A549 (cell line): ENCODE measurements around the gene ESD. TPM values are rescaled to one million over a fixed set of nuclear protein-coding genes. Genes with fewer than 3 reads are reported as not detected.

Experiments
- ATAC-seq, 2 experiments: fragments of 200-7000 bp in 1 of 2; fragments of >200 bp in 1 of 2; cut with Nextera tagmentation in 1 of 2; cut with Tn5 transposase in 1 of 2; 3 replicates each; pipeline versions ENCODE4 v1.8.0 to v1.9.1; 2018 to 2020; ENCODE audit warnings: mild to moderate bottlenecking in 1 of 2, moderate library complexity in 1 of 2
- CTCF ChIA-PET: fragments of 300-600 bp; sonication (Branson Sonifier 250); formaldehyde crosslinking; extraction: SDS; loops from one replicate; lab custom pipeline; 2021; ENCODE audit warnings: antibody characterized with exemption, inconsistent platforms; lab: Yijun Ruan, JAX
- POLR2A ChIA-PET: fragments of 350-600 bp; formaldehyde crosslinking; extraction: SDS; loops from one replicate; lab custom pipeline; 2021; ENCODE audit warnings: antibody characterized with exemption, inconsistent platforms; lab: Yijun Ruan, JAX
- DNase-seq, 2 experiments: peaks; one replicate each; pipeline versions ENCODE4 v3.0.0 to v3.0.0-alpha.2; 2011 to 2016; ENCODE audit warnings: low read depth in 1 of 2, low spot score in 1 of 2
- FAIRE-seq: peaks from 2 replicates; lab custom pipeline; 2011; peaks lifted over from hg19 to GRCh38; lab: Jason Lieb, UNC
- H3K27ac ChIP-seq, 2 experiments: fragments of >200 bp; sonication (Bioruptor Twin); formaldehyde crosslinking; 3 replicates each; pipeline ENCODE4 v1.5.1; 2016 to 2017
- H3K4me1 ChIP-seq: fragments of >200 bp; sonication (Bioruptor Twin); formaldehyde crosslinking; 3 replicates; pipeline ENCODE4 v1.6.1; 2016
- H3K4me2 ChIP-seq: fragments of >200 bp; sonication (Bioruptor Twin); formaldehyde crosslinking; 3 replicates; pipeline ENCODE4 v1.6.1; 2016
- H3K4me3 ChIP-seq: fragments of >200 bp; sonication (Bioruptor Twin); formaldehyde crosslinking; 3 replicates; pipeline ENCODE4 v1.5.1; 2016
- H3K9me3 ChIP-seq: fragments of >200 bp; sonication (Bioruptor Twin); formaldehyde crosslinking; 3 replicates; pipeline ENCODE4 v1.6.1; 2016
- CBX2 ChIP-seq: fragments of 200-600 bp; sonication (generic); IDR thresholded peaks from 2 replicates; pipeline ENCODE4 v1.6.1; 2016; ENCODE audit warnings: low read depth, mild to moderate bottlenecking, borderline replicate concordance
- CBX8 ChIP-seq: fragments of 200-600 bp; sonication (generic); IDR thresholded peaks from 2 replicates; pipeline ENCODE4 v1.6.1; 2016
- CHD4 ChIP-seq: fragments of 200-600 bp; sonication (generic); IDR thresholded peaks from 2 replicates; pipeline ENCODE4 v1.6.1; 2016; ENCODE audit warnings: antibody characterized with exemption, mild to moderate bottlenecking, borderline replicate concordance
- EHF ChIP-seq: fragments of 250-450 bp; sonication (Bioruptor Pico); IDR thresholded peaks from 2 replicates; pipeline ENCODE4 v1.5.0; 2020; ENCODE audit warnings: mild to moderate bottlenecking
- EHMT2 ChIP-seq: fragments of 200-600 bp; sonication (generic); IDR thresholded peaks from 2 replicates; pipeline ENCODE4 v1.6.1; 2016; ENCODE audit warnings: antibody characterized with exemption, low read depth, mild to moderate bottlenecking, moderate library complexity
- EP300 ChIP-seq, 2 experiments: fragments of >200 bp; sonication (Bioruptor Twin); formaldehyde crosslinking; IDR thresholded peaks; 2 replicates in 1 of 2; 3 replicates in 1 of 2; pipeline ENCODE4 v1.6.1; 2016 to 2017
- ESRRA ChIP-seq: fragments of 150-350 bp; IDR thresholded peaks from 2 replicates; pipeline ENCODE4 v1.6.1; 2014; ENCODE audit warnings: mild to moderate bottlenecking, low read length, borderline replicate concordance
- FOSL2 ChIP-seq, 2 experiments: fragments of 450-650 bp in 1 of 2; fragments of >200 bp in 1 of 2; sonication (Bioruptor Twin) in 1 of 2; formaldehyde crosslinking; IDR thresholded peaks; 2 replicates each; pipeline versions ENCODE4 v1.5.0 to v1.6.1; 2016 to 2020; ENCODE audit warnings: mild to moderate bottlenecking in 1 of 2, moderate library complexity in 1 of 2
- FOXS1 ChIP-seq: fragments of 250-450 bp; sonication (Bioruptor Pico); IDR thresholded peaks from 2 replicates; pipeline ENCODE4 v1.5.0; 2020; ENCODE audit warnings: mild to moderate bottlenecking, moderate library complexity
- HEYL ChIP-seq: fragments of 250-450 bp; sonication (Bioruptor Pico); IDR thresholded peaks from 2 replicates; pipeline ENCODE4 v1.8.0; 2021; ENCODE audit warnings: mild to moderate bottlenecking, moderate library complexity
- HOXA7 ChIP-seq: fragments of 250-450 bp; sonication (Bioruptor Pico); IDR thresholded peaks from 2 replicates; pipeline ENCODE4 v1.5.0; 2020; ENCODE audit warnings: mild to moderate bottlenecking, moderate library complexity
- HOXB13 ChIP-seq: fragments of 250-450 bp; sonication (Bioruptor Pico); IDR thresholded peaks from 2 replicates; pipeline ENCODE4 v1.5.0; 2020; ENCODE audit warnings: low read depth, mild to moderate bottlenecking, moderate library complexity
- KDM1A ChIP-seq: fragments of 200-600 bp; sonication (generic); IDR thresholded peaks from 2 replicates; pipeline ENCODE4 v1.6.1; 2016; ENCODE audit warnings: low read depth, mild to moderate bottlenecking
- MAZ ChIP-seq: fragments of 150-350 bp; IDR thresholded peaks from 2 replicates; pipeline ENCODE4 v1.6.1; 2014; ENCODE audit warnings: antibody characterized with exemption, low read depth, low read length, borderline replicate concordance
- NFE2L2 ChIP-seq: fragments of 150-350 bp; conservative IDR thresholded peaks from 2 replicates; pipeline ENCODE4 v1.6.1; 2014; ENCODE audit warnings: low read length
- POLR2AphosphoS2 ChIP-seq: conservative IDR thresholded peaks from 2 replicates; pipeline ENCODE4 v1.6.1; 2012; ENCODE audit warnings: low read length, improper control_type of control experiment, inconsistent platforms
- RAD21 ChIP-seq, 2 experiments: fragments of >200 bp in 1 of 2; sonication (Bioruptor Twin) in 1 of 2; formaldehyde crosslinking in 1 of 2; IDR thresholded peaks in 1 of 2; conservative IDR thresholded peaks in 1 of 2; 2 replicates in 1 of 2; 3 replicates in 1 of 2; pipeline ENCODE4 v1.6.1; 2012 to 2018; ENCODE audit warnings: inconsistent platforms in 1 of 2
- RARB ChIP-seq: fragments of 250-450 bp; sonication (Bioruptor Pico); IDR thresholded peaks from 2 replicates; pipeline ENCODE4 v1.8.0; 2021; ENCODE audit warnings: mild to moderate bottlenecking, moderate library complexity
- RCOR1 ChIP-seq: fragments of 150-350 bp; IDR thresholded peaks from 2 replicates; pipeline ENCODE4 v1.6.1; 2014; ENCODE audit warnings: antibody characterized with exemption, low read length, low read depth
- RFX5 ChIP-seq: fragments of 450-650 bp; IDR thresholded peaks from 2 replicates; pipeline ENCODE4 v1.7.1; 2014; ENCODE audit warnings: antibody characterized with exemption, mild to moderate bottlenecking, moderate library complexity
- RNF2 ChIP-seq: fragments of 200-600 bp; sonication (generic); IDR thresholded peaks from 2 replicates; pipeline ENCODE4 v1.6.1; 2016; ENCODE audit warnings: low read depth, mild to moderate bottlenecking, antibody characterized with exemption, moderate library complexity, borderline replicate concordance
- SMC3 ChIP-seq: fragments of >200 bp; sonication (Bioruptor Twin); formaldehyde crosslinking; IDR thresholded peaks from 3 replicates; pipeline ENCODE4 v1.6.1; 2018; ENCODE audit warnings: inconsistent platforms
- SREBF2 ChIP-seq: fragments of 450-650 bp; IDR thresholded peaks from 2 replicates; pipeline ENCODE4 v1.6.1; 2014; ENCODE audit warnings: mild to moderate bottlenecking, moderate library complexity
- TFCP2L1 ChIP-seq: fragments of 250-450 bp; sonication (Bioruptor Pico); IDR thresholded peaks from 2 replicates; pipeline ENCODE4 v1.5.0; 2021; ENCODE audit warnings: mild to moderate bottlenecking
- TP53 ChIP-seq: fragments of 250-450 bp; sonication (Bioruptor Pico); IDR thresholded peaks from 2 replicates; pipeline ENCODE4 v1.5.0; 2021; ENCODE audit warnings: mild to moderate bottlenecking, moderate library complexity
- ZC3H11A ChIP-seq: fragments of 450-650 bp; IDR thresholded peaks from 2 replicates; pipeline ENCODE4 v1.6.1; 2014; ENCODE audit warnings: antibody characterized with exemption, mild to moderate bottlenecking
- ZNF302 ChIP-seq: fragments of 250-450 bp; sonication (Bioruptor Pico); IDR thresholded peaks from 2 replicates; pipeline ENCODE4 v1.9.0; 2021; ENCODE audit warnings: inconsistent platforms, mild to moderate bottlenecking, moderate library complexity
- WGBS: methylation state at CpG from one replicate; pipeline ENCODE4 v1.1.6; 2017; ENCODE audit errors: missing lambda C conversion rate; 5-methylcytosine and 5-hydroxymethylcytosine counted together
- polyA plus RNA-seq, 4 experiments: library from polyadenylated mRNA; depleted of rRNA in 3 of 4; stranded (reverse); fragments of >200 nt; fragmentation: RNase III in 1 of 4; extraction: RNeasy Plus Mini Kit Qiagen cat#74134 plus additional on column Dnase treatment in 1 of 4; gene quantifications; 2 replicates in 3 of 4; 3 replicates in 1 of 4; pipeline ENCODE4 v1.2.3, GENCODE V29; 2011 to 2017
- TF ChIP-seq, protein P1 (sequence below): fragments of 250-450 bp; sonication (Bioruptor Pico); IDR thresholded peaks from 2 replicates; pipeline ENCODE4 v1.5.0; 2021; ENCODE audit warnings: mild to moderate bottlenecking, moderate library complexity, borderline replicate concordance
- TF ChIP-seq, protein P2 (sequence below): fragments of 450-650 bp; IDR thresholded peaks from 2 replicates; pipeline ENCODE4 v1.6.1; 2014; ENCODE audit warnings: antibody characterized with exemption
- TF ChIP-seq, protein P3 (sequence below): fragments of >200 bp; sonication (Bioruptor Twin); formaldehyde crosslinking; IDR thresholded peaks from 2 replicates; pipeline ENCODE4 v1.6.1; 2016
- TF ChIP-seq, protein P4 (sequence below): fragments of >200 bp; sonication (Bioruptor Twin); formaldehyde crosslinking; IDR thresholded peaks from 3 replicates; pipeline ENCODE4 v1.5.1; 2016

Gene ESD
- polyA plus RNA-seq, 2 of the 4 experiments (the other 2 are of a cell fraction), result 107 to 122 TPM

DNA sequence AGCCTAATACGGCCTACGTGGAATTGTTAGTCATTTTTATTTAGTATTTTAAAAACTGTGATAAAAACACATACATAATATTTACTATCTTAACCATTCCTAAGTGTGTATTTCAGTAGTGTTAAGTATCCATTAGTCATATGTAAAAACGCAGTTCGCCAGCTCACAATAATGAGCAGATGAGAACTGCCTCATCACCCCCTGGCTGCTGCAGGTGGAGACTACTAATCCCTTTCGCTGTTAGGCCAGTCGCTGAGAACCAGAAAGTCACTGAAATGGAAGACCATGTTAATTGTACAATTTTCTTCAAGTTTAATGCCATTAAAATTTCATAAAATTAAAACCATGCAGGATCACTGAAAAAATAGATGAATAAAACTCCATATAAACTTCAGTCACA lies 1.6 kb downstream of the ESD start:
- H3K4me3 ChIP-seq, result no peak overlapping the region
- DNase-seq (no peak), ATAC-seq (no peak), FAIRE-seq (no peak)
- no peak overlapping the region for H3K27ac ChIP-seq
- peak overlapping the region; percentile 94 for H3K4me2 ChIP-seq
- H3K9me3 ChIP-seq, result no peaks in the 10 kb centered on the region
- WGBS, result 90% methylated on average over 6 of the region's 6 CpGs
- CTCF ChIA-PET, result no interaction called here
- peaks cover 14% of the 10 kb centered on the region; the same call in 1 of the 3 replicates for H3K4me1 ChIP-seq
- POLR2A ChIA-PET, result no interaction called here
- TF ChIP-seq RAD21 (conservative IDR thresholded peaks at IDR 0.05 in 1 of 2, IDR thresholded peaks at IDR 0.05 in 1 of 2), result no peak
- TF ChIP-seq ESRRA, result no peak
- TF ChIP-seq SREBF2, result no peak
- TF ChIP-seq KDM1A, result no peak
- TF ChIP-seq EHMT2, result no peak
- no peak for TF ChIP-seq HEYL (CRISPR knock-in tag)
- TF ChIP-seq TP53 (CRISPR knock-in tag), result no peak
- TF ChIP-seq HOXB13, result no peak
- TF ChIP-seq RARB (CRISPR knock-in tag), result no peak
- TF ChIP-seq HOXA7 (CRISPR knock-in tag), result no peak
- TF ChIP-seq, protein P1, sequence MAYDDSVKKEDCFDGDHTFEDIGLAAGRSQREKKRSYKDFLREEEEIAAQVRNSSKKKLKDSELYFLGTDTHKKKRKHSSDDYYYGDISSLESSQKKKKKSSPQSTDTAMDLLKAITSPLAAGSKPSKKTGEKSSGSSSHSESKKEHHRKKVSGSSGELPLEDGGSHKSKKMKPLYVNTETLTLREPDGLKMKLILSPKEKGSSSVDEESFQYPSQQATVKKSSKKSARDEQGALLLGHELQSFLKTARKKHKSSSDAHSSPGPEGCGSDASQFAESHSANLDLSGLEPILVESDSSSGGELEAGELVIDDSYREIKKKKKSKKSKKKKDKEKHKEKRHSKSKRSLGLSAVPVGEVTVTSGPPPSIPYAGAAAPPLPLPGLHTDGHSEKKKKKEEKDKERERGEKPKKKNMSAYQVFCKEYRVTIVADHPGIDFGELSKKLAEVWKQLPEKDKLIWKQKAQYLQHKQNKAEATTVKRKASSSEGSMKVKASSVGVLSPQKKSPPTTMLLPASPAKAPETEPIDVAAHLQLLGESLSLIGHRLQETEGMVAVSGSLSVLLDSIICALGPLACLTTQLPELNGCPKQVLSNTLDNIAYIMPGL (CRISPR knock-in tag), result no peak
- TF ChIP-seq MAZ, result no peak
- TF ChIP-seq RCOR1, result no peak
- no peak for TF ChIP-seq NFE2L2
- no peak for TF ChIP-seq RFX5
- TF ChIP-seq CBX8, result no peak
- TF ChIP-seq EP300 (IDR thresholded peaks at IDR 0.05), result no peak

DNA sequence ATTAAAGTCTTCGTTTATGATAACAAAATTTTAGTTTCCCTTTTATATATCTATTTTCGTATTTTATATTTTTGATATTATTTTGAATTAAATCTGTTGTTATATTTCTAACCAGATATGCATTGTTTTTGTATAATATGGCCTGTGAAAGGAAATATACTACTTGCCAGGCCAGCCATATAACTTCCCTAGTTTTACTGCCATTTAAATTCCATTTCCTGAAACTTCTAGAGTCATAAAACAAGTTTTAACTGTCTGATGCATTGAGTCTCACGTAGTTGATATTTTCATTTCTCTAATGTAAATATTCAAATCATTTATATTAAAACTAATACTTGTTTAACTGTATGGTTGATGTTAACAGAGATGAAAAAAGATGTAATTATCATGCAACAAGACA lies 13.5 kb downstream of the ESD start:
- ATAC-seq, result no peak
- 85% methylated on average over 3 of the region's 3 CpGs for WGBS
- CTCF ChIA-PET, result no interaction called here
- TF ChIP-seq, protein P2, sequence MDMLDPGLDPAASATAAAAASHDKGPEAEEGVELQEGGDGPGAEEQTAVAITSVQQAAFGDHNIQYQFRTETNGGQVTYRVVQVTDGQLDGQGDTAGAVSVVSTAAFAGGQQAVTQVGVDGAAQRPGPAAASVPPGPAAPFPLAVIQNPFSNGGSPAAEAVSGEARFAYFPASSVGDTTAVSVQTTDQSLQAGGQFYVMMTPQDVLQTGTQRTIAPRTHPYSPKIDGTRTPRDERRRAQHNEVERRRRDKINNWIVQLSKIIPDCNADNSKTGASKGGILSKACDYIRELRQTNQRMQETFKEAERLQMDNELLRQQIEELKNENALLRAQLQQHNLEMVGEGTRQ, result no peak
- TF ChIP-seq RNF2 (no peak), KDM1A (no peak), TFCP2L1 (CRISPR knock-in tag) (no peak), CHD4 (no peak), HOXA7 (CRISPR knock-in tag) (no peak), ZNF302 (CRISPR knock-in tag) (no peak), FOSL2 (IDR thresholded peaks at IDR 0.05) (no peak), FOSL2 (CRISPR knock-in tag; IDR thresholded peaks at IDR 0.05) (no peak), POLR2AphosphoS2 (no peak), RCOR1 (no peak), CBX2 (no peak), FOXS1 (CRISPR knock-in tag) (no peak), NFE2L2 (no peak), SMC3 (no peak), ESRRA (no peak), RAD21 (conservative IDR thresholded peaks at IDR 0.05 in 1 of 2, IDR thresholded peaks at IDR 0.05 in 1 of 2) (no peak), ZC3H11A (no peak), EHF (no peak)
- TF ChIP-seq, protein P3, sequence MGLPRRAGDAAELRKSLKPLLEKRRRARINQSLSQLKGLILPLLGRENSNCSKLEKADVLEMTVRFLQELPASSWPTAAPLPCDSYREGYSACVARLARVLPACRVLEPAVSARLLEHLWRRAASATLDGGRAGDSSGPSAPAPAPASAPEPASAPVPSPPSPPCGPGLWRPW, result no peak
- TF ChIP-seq, protein P4, sequence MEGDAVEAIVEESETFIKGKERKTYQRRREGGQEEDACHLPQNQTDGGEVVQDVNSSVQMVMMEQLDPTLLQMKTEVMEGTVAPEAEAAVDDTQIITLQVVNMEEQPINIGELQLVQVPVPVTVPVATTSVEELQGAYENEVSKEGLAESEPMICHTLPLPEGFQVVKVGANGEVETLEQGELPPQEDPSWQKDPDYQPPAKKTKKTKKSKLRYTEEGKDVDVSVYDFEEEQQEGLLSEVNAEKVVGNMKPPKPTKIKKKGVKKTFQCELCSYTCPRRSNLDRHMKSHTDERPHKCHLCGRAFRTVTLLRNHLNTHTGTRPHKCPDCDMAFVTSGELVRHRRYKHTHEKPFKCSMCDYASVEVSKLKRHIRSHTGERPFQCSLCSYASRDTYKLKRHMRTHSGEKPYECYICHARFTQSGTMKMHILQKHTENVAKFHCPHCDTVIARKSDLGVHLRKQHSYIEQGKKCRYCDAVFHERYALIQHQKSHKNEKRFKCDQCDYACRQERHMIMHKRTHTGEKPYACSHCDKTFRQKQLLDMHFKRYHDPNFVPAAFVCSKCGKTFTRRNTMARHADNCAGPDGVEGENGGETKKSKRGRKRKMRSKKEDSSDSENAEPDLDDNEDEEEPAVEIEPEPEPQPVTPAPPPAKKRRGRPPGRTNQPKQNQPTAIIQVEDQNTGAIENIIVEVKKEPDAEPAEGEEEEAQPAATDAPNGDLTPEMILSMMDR, result no peak
- DNase-seq, result no peak
- FAIRE-seq, result no peak
- Histone ChIP-seq H3K4me2 (no peak overlapping the region), H3K27ac (no peak overlapping the region), H3K4me3 (no peak overlapping the region), H3K9me3 (no peaks in the 10 kb centered on the region), H3K4me1 (no peaks in the 10 kb centered on the region)
- POLR2A ChIA-PET, result no interaction called here
